Measurements from ENCODE around the gene TAOK1.

DNA sequence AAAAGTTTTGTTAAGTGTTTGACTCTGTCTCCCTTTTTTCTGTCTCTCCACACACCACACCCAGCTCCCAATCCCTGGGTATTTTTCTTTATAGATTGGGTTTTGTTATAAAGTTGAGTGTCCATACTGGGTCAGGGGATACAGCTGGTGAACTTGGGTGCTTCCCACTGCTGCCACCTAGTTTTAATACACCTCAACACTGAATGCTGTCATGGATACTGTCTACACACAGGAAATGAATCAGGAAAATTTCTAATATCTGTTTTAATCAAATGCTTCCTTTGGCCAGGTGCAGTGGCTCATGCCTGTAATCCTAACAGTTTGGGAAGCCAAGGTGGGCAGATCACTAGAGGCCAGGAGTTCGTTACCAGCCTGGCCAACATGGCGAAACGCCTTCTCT, 5.3 kb upstream of the TAOK1 start:
- no peak for TF ChIP-seq EZH2 (IDR thresholded peaks at IDR 0.05; ENCODE audit: insufficient read depth, low read length)
- TF ChIP-seq, protein P1, sequence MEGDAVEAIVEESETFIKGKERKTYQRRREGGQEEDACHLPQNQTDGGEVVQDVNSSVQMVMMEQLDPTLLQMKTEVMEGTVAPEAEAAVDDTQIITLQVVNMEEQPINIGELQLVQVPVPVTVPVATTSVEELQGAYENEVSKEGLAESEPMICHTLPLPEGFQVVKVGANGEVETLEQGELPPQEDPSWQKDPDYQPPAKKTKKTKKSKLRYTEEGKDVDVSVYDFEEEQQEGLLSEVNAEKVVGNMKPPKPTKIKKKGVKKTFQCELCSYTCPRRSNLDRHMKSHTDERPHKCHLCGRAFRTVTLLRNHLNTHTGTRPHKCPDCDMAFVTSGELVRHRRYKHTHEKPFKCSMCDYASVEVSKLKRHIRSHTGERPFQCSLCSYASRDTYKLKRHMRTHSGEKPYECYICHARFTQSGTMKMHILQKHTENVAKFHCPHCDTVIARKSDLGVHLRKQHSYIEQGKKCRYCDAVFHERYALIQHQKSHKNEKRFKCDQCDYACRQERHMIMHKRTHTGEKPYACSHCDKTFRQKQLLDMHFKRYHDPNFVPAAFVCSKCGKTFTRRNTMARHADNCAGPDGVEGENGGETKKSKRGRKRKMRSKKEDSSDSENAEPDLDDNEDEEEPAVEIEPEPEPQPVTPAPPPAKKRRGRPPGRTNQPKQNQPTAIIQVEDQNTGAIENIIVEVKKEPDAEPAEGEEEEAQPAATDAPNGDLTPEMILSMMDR (IDR thresholded peaks at IDR 0.05; ENCODE audit: insufficient read depth, low read depth, low read length), result no peak

All from astrocyte (in vitro differentiated cells and primary cell).